CD4-positive, alpha-beta T cell (primary cell): ENCODE results near the gene DGKB. TPM values are rescaled to one million over a fixed set of nuclear protein-coding genes. Genes with fewer than 3 reads are reported as not detected.

Experiments
- ATAC-seq: fragments of 200-7000 bp; cut with Tn5 transposase; one replicate; pipeline ENCODE4 v1.10.0; 2022; ENCODE audit warnings: mild to moderate bottlenecking; ENCODE audit not compliant: poor library complexity
- CTCF ChIA-PET: fragments of 350-600 bp; sonication (Branson Sonifier 250); formaldehyde crosslinking; loops from one replicate; lab custom pipeline; 2021; ENCODE audit warnings: antibody characterized with exemption, inconsistent platforms; lab: Charles Lee
- POLR2A ChIA-PET: fragments of 350-600 bp; sonication (Branson Sonifier 250); formaldehyde crosslinking; loops from one replicate; lab custom pipeline; 2021; ENCODE audit warnings: antibody characterized with exemption, inconsistent platforms; lab: Charles Lee
- DNase-seq, 14 experiments: peaks; one replicate each; pipeline ENCODE4 v3.0.0-alpha.2; 2013 to 2020; ENCODE audit warnings: mixed read lengths in 2 of 14
- H3K27ac ChIP-seq, 2 donors: one replicate each; pipeline versions ENCODE4 v1.5.1 to v1.7.0; 2013; ENCODE audit warnings: low read length in 2 of 2, low read depth in 1 of 2, mild to moderate bottlenecking in 1 of 2
- H3K27me3 ChIP-seq, 2 experiments: 1 replicate in 1 of 2; 2 replicates in 1 of 2; pipeline versions ENCODE4 v1.6.1 to v1.7.0; 2013; ENCODE audit warnings: low read length in 2 of 2, control low read depth in 1 of 2, mild to moderate bottlenecking in 1 of 2, moderate library complexity in 1 of 2; ENCODE audit not compliant: insufficient read depth in 2 of 2, control insufficient read depth in 1 of 2
- H3K36me3 ChIP-seq: one replicate; pipeline ENCODE4 v1.6.1; 2013; ENCODE audit warnings: low read length, control low read depth; ENCODE audit not compliant: insufficient read depth
- H3K4me1 ChIP-seq: one replicate; pipeline ENCODE4 v1.6.1; 2013; ENCODE audit warnings: low read length, control low read depth; ENCODE audit not compliant: insufficient read depth
- H3K4me3 ChIP-seq: one replicate; pipeline ENCODE4 v1.5.1; 2013; ENCODE audit warnings: mild to moderate bottlenecking, low read length, moderate library complexity
- H3K9me3 ChIP-seq, 2 experiments: 1 replicate in 1 of 2; 2 replicates in 1 of 2; pipeline versions ENCODE4 v1.6.1 to v1.7.0; 2013; ENCODE audit warnings: low read length in 2 of 2, mild to moderate bottlenecking in 2 of 2, control low read depth in 1 of 2, moderate library complexity in 1 of 2; ENCODE audit not compliant: control insufficient read depth in 1 of 2, insufficient read depth in 1 of 2
- H3K27ac Mint-ChIP-seq: one replicate; pipeline ENCODE4 v1.8.0; 2020; ENCODE audit warnings: mixed read lengths
- H3K27me3 Mint-ChIP-seq: one replicate; pipeline ENCODE4 v1.8.0; 2021; ENCODE audit warnings: mixed read lengths
- H3K36me3 Mint-ChIP-seq: one replicate; pipeline ENCODE4 v1.8.0; 2021; ENCODE audit warnings: low read depth, mixed read lengths
- H3K4me1 Mint-ChIP-seq: one replicate; pipeline ENCODE4 v1.8.0; 2021; ENCODE audit warnings: low read depth, mixed read lengths
- H3K4me3 Mint-ChIP-seq: one replicate; pipeline ENCODE4 v1.8.0; 2020; ENCODE audit warnings: mild to moderate bottlenecking, mixed read lengths
- H3K9me3 Mint-ChIP-seq: one replicate; pipeline ENCODE4 v1.8.0; 2020; ENCODE audit warnings: mixed read lengths
- intact Hi-C, 2 experiments: fragments of 100-400 bp; cut with DNase I in 1 of 2; cut with micrococcal nuclease in 1 of 2; formaldehyde crosslinking; loops; one replicate each; pipeline versions ENCODE4 v1.15.1 to v1.9.0; 2023 to 2025; cut with DNase I, micrococcal nuclease
- total RNA-seq, 174 experiments: library from RNA in 2 of 174; stranded (reverse) in 2 of 174; gene quantifications; one replicate each; pipeline ENCODE4 v1.2.3 and lab custom pipeline; 2021 to 2026
- TF ChIP-seq, protein P1 (sequence below): fragments of 200-600 bp; IDR thresholded peaks from one replicate; pipeline ENCODE4 v1.8.0; 2022; ENCODE audit warnings: antibody characterized with exemption, mild to moderate bottlenecking

DGKB gene
- total RNA-seq, 2 experiments from 2014 or later, result not detected

DNA sequence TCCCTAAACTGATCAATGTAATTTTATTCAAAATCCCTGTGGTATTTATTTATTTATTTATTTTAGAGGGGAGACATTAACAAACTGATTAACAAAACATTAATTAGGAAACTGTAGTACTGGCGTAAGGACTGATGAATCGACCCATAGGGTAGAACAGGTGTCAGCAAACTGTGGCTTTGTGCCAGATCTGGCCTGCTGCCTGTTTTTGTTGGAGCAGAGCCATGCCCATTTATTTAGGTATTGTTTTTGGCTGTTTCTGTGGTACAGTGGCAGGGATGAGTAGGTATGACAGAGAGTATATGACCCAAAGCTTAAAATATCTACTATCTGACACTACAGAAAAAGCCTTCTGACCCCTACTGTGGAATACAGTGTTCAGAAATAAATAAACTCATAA, 580.6 kb downstream of the DGKB start:
- Mint-ChIP-seq H3K36me3 (no peaks in the 10 kb centered on the region), H3K27me3 (no peaks in the 10 kb centered on the region), H3K4me3 (no peak overlapping the region), H3K4me1 (no peaks in the 10 kb centered on the region), H3K9me3 (peaks cover 5% of the 10 kb centered on the region), H3K27ac (no peak overlapping the region)
- Histone ChIP-seq H3K27me3 (no peaks in the 10 kb centered on the region), H3K27ac (no peak overlapping the region), H3K9me3 (no peaks in the 10 kb centered on the region), H3K36me3 (no peaks in the 10 kb centered on the region), H3K4me3 (no peak overlapping the region), H3K4me1 (no peaks in the 10 kb centered on the region)
- DNase-seq, result no peak
- ChIA-PET CTCF (interaction anchor here (0.5 kb wide), 1 partner anchor 34 kb away, joined by 3 read pairs; no protein-coding TSS in a partner anchor), POLR2A (no interaction called here)
- no peak for ATAC-seq
- intact Hi-C loops, result no loop called here
- TF ChIP-seq, protein P1, sequence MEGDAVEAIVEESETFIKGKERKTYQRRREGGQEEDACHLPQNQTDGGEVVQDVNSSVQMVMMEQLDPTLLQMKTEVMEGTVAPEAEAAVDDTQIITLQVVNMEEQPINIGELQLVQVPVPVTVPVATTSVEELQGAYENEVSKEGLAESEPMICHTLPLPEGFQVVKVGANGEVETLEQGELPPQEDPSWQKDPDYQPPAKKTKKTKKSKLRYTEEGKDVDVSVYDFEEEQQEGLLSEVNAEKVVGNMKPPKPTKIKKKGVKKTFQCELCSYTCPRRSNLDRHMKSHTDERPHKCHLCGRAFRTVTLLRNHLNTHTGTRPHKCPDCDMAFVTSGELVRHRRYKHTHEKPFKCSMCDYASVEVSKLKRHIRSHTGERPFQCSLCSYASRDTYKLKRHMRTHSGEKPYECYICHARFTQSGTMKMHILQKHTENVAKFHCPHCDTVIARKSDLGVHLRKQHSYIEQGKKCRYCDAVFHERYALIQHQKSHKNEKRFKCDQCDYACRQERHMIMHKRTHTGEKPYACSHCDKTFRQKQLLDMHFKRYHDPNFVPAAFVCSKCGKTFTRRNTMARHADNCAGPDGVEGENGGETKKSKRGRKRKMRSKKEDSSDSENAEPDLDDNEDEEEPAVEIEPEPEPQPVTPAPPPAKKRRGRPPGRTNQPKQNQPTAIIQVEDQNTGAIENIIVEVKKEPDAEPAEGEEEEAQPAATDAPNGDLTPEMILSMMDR, result no peak

DNA sequence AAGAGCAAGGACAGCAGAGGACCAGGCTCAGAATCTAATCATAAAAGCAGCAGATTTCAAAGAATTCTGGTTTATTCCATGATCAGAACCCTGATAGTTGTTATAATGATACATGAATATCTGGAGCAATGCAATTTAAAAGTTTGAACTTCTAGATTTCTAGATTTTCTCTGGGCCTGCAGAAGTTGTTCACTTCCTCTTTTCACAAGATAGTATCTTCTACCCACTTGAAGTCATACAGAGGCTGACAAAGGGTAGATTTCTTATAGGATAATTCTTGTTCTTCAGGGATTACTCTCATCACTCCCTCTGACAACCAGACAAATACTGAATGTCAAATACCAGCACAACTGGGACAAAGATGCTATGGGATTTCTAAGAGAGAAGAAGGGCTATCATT, 593.1 kb downstream of the DGKB start:
- no peaks in the 10 kb centered on the region for H3K36me3 ChIP-seq
- Mint-ChIP-seq H3K27me3 (no peaks in the 10 kb centered on the region), H3K36me3 (no peaks in the 10 kb centered on the region), H3K27ac (no peak overlapping the region), H3K4me1 (no peaks in the 10 kb centered on the region), H3K9me3 (no peaks in the 10 kb centered on the region), H3K4me3 (no peak overlapping the region)
- H3K9me3 ChIP-seq, result peaks cover 0 to 3% of the 10 kb centered on the region in 2 experiments
- no peak overlapping the region for H3K4me3 ChIP-seq
- ATAC-seq (no peak), DNase-seq (no peak)
- CTCF ChIA-PET, result no interaction called here
- POLR2A ChIA-PET, result no interaction called here
- H3K4me1 ChIP-seq, result no peaks in the 10 kb centered on the region
- no peaks in the 10 kb centered on the region for H3K27me3 ChIP-seq
- no peak overlapping the region for H3K27ac ChIP-seq
- intact Hi-C loops, result no loop called here
- TF ChIP-seq, protein P1, result no peak

DNA sequence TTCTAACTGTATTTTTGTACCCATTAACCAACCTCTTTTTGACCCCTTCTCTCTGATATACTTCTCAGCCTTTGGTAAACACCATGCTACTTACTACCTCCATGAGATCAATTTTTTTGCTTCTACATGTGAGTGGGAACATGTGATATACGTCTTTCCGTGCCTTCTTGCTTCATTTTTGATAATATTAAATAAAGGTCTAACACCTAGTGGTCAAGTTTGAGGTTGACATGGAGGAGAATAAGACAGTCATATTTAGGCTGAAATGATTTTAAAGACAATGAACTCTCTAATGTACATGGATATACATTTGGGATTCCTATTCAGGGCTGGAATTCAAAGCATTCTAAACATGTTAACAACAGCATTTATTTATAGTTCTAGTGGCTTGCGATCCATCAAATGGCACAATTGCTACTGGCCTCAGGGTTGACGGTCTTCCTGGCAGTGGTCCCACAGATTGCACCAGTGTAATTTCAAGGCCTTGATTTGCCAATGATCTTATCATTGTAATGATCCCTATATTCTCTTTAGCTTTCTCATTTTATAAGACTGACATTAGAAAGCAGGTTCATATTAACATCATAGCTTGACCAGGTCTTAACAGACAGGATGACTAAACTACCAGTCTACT, 597.2 kb downstream of the DGKB start:
- DNase-seq, result no peak
- intact Hi-C loops, result no loop called here
- Mint-ChIP-seq H3K27ac (no peak overlapping the region), H3K36me3 (no peaks in the 10 kb centered on the region), H3K4me3 (no peak overlapping the region), H3K27me3 (no peaks in the 10 kb centered on the region), H3K9me3 (no peaks in the 10 kb centered on the region), H3K4me1 (no peaks in the 10 kb centered on the region)
- Histone ChIP-seq H3K27me3 (no peaks in the 10 kb centered on the region), H3K27ac (no peak overlapping the region), H3K36me3 (no peaks in the 10 kb centered on the region), H3K4me3 (no peak overlapping the region), H3K4me1 (no peaks in the 10 kb centered on the region), H3K9me3 (no peaks in the 10 kb centered on the region)
- ChIA-PET POLR2A (no interaction called here), CTCF (no interaction called here)
- TF ChIP-seq, protein P1, result no peak
- ATAC-seq, result no peak
